Measurements from ENCODE around the gene UBAP2.

UBAP2 gene

DNA sequence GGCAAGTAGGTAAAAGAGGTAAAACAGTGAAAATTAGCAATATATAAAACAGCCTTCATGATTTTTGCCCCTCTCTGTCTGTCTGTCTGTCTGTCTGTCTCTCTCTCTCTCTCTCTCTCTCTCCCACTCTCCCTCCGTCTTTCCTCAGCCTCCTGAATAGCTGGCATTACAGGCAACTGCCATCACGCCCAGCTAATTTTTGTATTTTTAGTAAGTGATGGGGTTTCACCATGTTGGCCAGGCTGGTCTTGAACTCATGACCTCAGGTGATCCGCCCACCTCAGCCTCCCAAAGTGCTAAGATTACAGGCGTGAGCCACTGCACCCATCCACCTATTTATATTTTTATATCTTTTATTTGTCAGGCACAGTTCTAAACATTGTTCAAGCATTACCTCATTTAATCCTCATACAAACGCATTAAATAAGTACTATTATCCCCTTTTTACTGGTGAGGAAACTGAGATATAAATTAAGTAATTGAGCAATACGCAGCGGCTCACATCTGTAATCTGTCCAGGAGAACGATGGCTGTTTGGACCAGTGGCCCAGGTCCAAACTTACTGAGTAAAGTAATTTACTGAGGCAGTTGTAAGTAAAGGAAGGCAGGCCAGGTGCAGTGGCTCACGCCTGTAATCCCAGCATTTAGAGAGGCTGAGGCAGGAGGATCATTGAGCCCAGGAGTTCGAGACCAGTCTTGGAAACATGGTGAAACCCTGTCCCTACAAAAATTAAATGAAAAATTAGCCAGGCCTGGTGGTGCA lies 170.8 kb downstream of the UBAP2 start:
- no peak for DNase-seq (ENCODE audit: low read depth)
- TF ChIP-seq CTCF (conservative IDR thresholded peaks at IDR 0.05; ENCODE audit: low read length): no peak

More for the DNA sequence above, 170.8 kb downstream of the UBAP2 start:
- H3K4me3 ChIP-seq (ENCODE audit: low read length): no peak overlapping the region
